Measurements from ENCODE around the gene ALG1L2.
"Not testable (repeated sequence)": the region's sequence is repeated elsewhere in the genome, so short reads cannot be mapped to it uniquely, and the experiment has no call there.

The ALG1L2 gene

DNA sequence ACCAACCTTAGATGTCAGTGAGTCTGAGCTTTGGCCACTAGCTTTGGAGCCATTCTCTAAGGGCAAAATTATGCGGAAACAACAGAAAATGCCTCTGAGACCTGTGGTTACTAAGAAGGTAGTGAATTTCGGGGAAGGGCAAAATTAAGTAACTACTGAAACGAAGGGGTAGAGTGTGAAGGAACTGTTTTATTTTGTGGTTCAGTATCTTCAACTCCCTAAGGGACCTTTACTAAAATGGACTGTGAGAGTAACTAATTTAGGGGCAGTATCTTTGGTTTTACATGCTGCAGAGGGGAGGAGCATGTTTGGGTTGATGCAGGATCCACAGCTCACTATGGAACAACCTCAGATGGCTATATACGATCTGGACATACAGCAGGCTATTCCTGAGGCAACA is 8.0 kb upstream of the ALG1L2 start:
- Histone ChIP-seq H3K27me3 (no peaks in the 10 kb centered on the region), H3K4me1 (no peaks in the 10 kb centered on the region), H3K4me3 (ENCODE audit: low read depth, low read length) (no peak overlapping the region), H3K36me3 (no peaks in the 10 kb centered on the region), H3K9me3 (no peaks in the 10 kb centered on the region)
- TF ChIP-seq, protein P1, sequence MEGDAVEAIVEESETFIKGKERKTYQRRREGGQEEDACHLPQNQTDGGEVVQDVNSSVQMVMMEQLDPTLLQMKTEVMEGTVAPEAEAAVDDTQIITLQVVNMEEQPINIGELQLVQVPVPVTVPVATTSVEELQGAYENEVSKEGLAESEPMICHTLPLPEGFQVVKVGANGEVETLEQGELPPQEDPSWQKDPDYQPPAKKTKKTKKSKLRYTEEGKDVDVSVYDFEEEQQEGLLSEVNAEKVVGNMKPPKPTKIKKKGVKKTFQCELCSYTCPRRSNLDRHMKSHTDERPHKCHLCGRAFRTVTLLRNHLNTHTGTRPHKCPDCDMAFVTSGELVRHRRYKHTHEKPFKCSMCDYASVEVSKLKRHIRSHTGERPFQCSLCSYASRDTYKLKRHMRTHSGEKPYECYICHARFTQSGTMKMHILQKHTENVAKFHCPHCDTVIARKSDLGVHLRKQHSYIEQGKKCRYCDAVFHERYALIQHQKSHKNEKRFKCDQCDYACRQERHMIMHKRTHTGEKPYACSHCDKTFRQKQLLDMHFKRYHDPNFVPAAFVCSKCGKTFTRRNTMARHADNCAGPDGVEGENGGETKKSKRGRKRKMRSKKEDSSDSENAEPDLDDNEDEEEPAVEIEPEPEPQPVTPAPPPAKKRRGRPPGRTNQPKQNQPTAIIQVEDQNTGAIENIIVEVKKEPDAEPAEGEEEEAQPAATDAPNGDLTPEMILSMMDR (IDR thresholded peaks at IDR 0.05; ENCODE audit: low read depth, low read length), result no peak
- DNase-seq, result no peak

DNA sequence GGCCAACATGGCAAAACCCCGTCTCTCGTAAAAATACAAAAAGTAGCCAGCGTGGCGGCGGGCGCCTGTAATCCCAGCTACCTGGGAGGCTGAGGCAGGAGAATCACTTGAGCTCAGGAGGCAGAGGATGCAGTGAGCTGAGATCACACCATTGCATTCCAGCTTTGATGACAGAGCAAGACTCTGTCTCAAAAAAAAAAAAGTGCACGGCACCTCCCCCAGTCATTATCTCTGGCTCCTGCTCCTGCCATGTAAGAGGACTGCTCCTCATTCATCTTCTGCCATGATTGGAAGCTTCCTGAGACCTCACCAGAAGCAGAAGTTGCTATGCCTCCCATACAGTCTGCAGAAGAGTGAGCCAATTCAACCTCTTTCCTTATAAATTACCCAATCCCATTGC is 4.0 kb upstream of the ALG1L2 start:
- DNase-seq, result no peak
- Histone ChIP-seq H3K4me1 (no peaks in the 10 kb centered on the region), H3K4me3 (ENCODE audit: low read depth, low read length) (no peak overlapping the region), H3K27me3 (no peaks in the 10 kb centered on the region), H3K36me3 (no peaks in the 10 kb centered on the region), H3K9me3 (no peaks in the 10 kb centered on the region)
- TF ChIP-seq, protein P1 (IDR thresholded peaks at IDR 0.05; ENCODE audit: low read depth, low read length), result no peak

- H3K4me3 ChIP-seq (ENCODE audit: low read depth, low read length); H3K4me1 ChIP-seq; DNase-seq; H3K27me3 ChIP-seq; H3K9me3 ChIP-seq; H3K36me3 ChIP-seq: not testable (repeated sequence)
Measured at GRCh38 chr3:130083363-130084090, 1.9 kb downstream of the ALG1L2 start.

- Histone ChIP-seq H3K27me3 (no peaks in the 10 kb centered on the region), H3K9me3 (no peaks in the 10 kb centered on the region), H3K36me3 (no peaks in the 10 kb centered on the region), H3K4me1 (no peaks in the 10 kb centered on the region), H3K4me3 (ENCODE audit: low read depth, low read length) (no peak overlapping the region)
- TF ChIP-seq, protein P1 (IDR thresholded peaks at IDR 0.05; ENCODE audit: low read depth, low read length), result no peak
- no peak for DNase-seq
Measured at GRCh38 chr3:130084436-130084980, 2.9 kb downstream of the ALG1L2 start.

GRCh38 chr3:130085881-130086280 is 4.2 kb downstream of the ALG1L2 start:
- no peaks in the 10 kb centered on the region for H3K4me1 ChIP-seq
- no peaks in the 10 kb centered on the region for H3K27me3 ChIP-seq
- no peaks in the 10 kb centered on the region for H3K36me3 ChIP-seq
- H3K4me3 ChIP-seq (ENCODE audit: low read depth, low read length), result no peak overlapping the region
- TF ChIP-seq, protein P1 (IDR thresholded peaks at IDR 0.05; ENCODE audit: low read depth, low read length), result no peak
- H3K9me3 ChIP-seq, result no peaks in the 10 kb centered on the region
- no peak for DNase-seq

DNA sequence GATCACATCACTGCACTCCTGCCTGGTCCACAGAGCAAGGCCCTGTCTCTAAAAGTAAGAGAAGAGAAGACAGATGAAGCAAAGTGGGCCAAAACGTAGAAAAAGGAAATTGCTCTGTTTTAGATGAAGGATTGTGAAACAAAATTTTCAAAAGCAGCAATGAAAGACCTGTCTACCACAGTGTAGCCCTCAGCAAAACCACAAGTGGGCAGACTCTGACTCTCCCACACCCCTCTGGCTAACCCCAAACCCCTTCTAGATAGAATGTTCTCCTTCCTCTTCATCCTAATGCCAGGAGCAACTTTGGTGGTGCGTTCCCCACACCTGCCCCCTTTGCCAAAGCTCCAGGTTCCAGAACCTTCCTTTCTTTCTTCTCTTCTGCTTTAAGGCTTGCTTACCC is 5.0 kb downstream of the ALG1L2 start:
- H3K9me3 ChIP-seq; H3K36me3 ChIP-seq; DNase-seq; H3K4me3 ChIP-seq (ENCODE audit: low read depth, low read length); H3K27me3 ChIP-seq; H3K4me1 ChIP-seq: not testable (repeated sequence)

- H3K36me3 ChIP-seq, result no peaks in the 10 kb centered on the region
- no peaks in the 10 kb centered on the region for H3K9me3 ChIP-seq
- H3K4me1 ChIP-seq, result no peaks in the 10 kb centered on the region
- TF ChIP-seq, protein P1 (IDR thresholded peaks at IDR 0.05; ENCODE audit: low read depth, low read length), result no peak
- no peaks in the 10 kb centered on the region for H3K27me3 ChIP-seq
- H3K4me3 ChIP-seq (ENCODE audit: low read depth, low read length), result no peak overlapping the region
- DNase-seq, result no peak
Measured at GRCh38 chr3:130088061-130088460, 6.4 kb downstream of the ALG1L2 start.

DNA sequence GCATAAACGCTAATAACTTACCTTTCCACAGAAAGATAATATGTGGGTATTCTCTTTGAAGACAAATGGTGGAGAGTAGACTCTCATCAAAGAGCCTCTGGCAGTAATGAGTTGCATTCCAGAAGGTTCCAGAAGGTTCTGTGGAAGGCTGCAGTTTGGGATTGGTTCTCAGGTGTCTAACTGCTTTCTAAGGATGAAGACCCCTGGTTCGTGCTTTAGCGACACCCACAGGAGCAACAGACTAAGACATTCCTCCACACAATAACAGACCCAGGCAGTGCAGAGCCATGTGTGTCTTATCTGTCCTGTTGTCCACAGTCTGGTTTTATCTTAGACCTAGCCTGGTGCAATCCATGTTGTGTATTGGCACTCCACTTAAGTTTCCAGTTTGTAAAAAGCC is 9.1 kb downstream of the ALG1L2 start:
- not testable (repeated sequence) for H3K4me1 ChIP-seq; H3K36me3 ChIP-seq; H3K4me3 ChIP-seq (ENCODE audit: low read depth, low read length); H3K9me3 ChIP-seq; DNase-seq; H3K27me3 ChIP-seq
